Neural cell (in vitro differentiated cells): ENCODE results near the gene ATXN7L3. TPM values are rescaled to one million over a fixed set of nuclear protein-coding genes. Genes with fewer than 3 reads are reported as not detected.

Experiments
- H2AFZ ChIP-seq: fragments of 200-600, 300-800 bp; sonication (generic), shearing (Covaris generic); 2 replicates; pipeline ENCODE4 v1.6.0; 2014; ENCODE audit warnings: low read depth, mild to moderate bottlenecking, antibody characterized with exemption, low read length, moderate library complexity
- H3F3A ChIP-seq: fragments of 200-600 bp; shearing (Covaris generic); 2 replicates; pipeline ENCODE4 v1.6.1; 2016; ENCODE audit warnings: mild to moderate bottlenecking, moderate library complexity, mixed read lengths, antibody characterized with exemption, low read length; ENCODE audit not compliant: insufficient read depth, poor library complexity, severe bottlenecking
- H3K27ac ChIP-seq: fragments of 200-600, 300-800 bp; sonication (generic), shearing (Covaris generic); 2 replicates; pipeline ENCODE4 v1.5.1; 2014; ENCODE audit warnings: mild to moderate bottlenecking, low read length, moderate library complexity
- H3K27me3 ChIP-seq: fragments of 300-800, 200-600 bp; sonication (generic), shearing (Covaris generic); 2 replicates; pipeline ENCODE4 v1.6.0; 2014; ENCODE audit warnings: mild to moderate bottlenecking, low read depth, low read length, moderate library complexity; ENCODE audit not compliant: insufficient read depth
- H3K36me3 ChIP-seq: fragments of 300-800, 200-600 bp; sonication (generic), shearing (Covaris generic); 2 replicates; pipeline ENCODE4 v1.5.1; 2014; ENCODE audit warnings: mild to moderate bottlenecking, antibody characterized with exemption, low read length, moderate library complexity; ENCODE audit not compliant: insufficient read depth
- H3K4me2 ChIP-seq: fragments of 300-800, 200-600 bp; sonication (generic), shearing (Covaris generic); 2 replicates; pipeline ENCODE4 v1.6.0; 2014; ENCODE audit warnings: mild to moderate bottlenecking, low read length
- H3K4me3 ChIP-seq: fragments of 300-800, 200-600 bp; sonication (generic), shearing (Covaris generic); 2 replicates; pipeline ENCODE4 v1.5.1; 2014; ENCODE audit warnings: mild to moderate bottlenecking, low read length, moderate library complexity
- H3K79me2 ChIP-seq: fragments of 200-600 bp; shearing (Covaris generic); replicated peaks from 2 replicates; pipeline ENCODE4 v1.6.0; 2014; ENCODE audit warnings: mild to moderate bottlenecking, low read length, moderate library complexity; ENCODE audit not compliant: insufficient read depth
- H3K9ac ChIP-seq: fragments of 300-800, 200-600 bp; sonication (generic), shearing (Covaris generic); 2 replicates; pipeline ENCODE4 v1.6.1; 2016; ENCODE audit warnings: mild to moderate bottlenecking, low read length, mixed read lengths
- H3K9me2 ChIP-seq: fragments of 200-600 bp; shearing (Covaris generic); 2 replicates; pipeline ENCODE4 v1.6.1; 2016; ENCODE audit warnings: mild to moderate bottlenecking, low read length, mixed read lengths; ENCODE audit not compliant: insufficient read depth
- H3K9me3 ChIP-seq: fragments of 200-600, 300-800 bp; sonication (generic), shearing (Covaris generic); 2 replicates; pipeline ENCODE4 v1.6.1; 2016; ENCODE audit warnings: mild to moderate bottlenecking, mixed run types, low read length, moderate library complexity, mixed read lengths
- H4K20me1 ChIP-seq: fragments of 200-600 bp; shearing (Covaris generic); 2 replicates; pipeline ENCODE4 v1.6.1; 2016; ENCODE audit warnings: mild to moderate bottlenecking, mixed run types; ENCODE audit not compliant: insufficient read depth
- CTCF ChIP-seq: fragments of 450-650 bp; IDR thresholded peaks from 2 replicates; pipeline ENCODE4 v1.5.1; 2014; ENCODE audit warnings: antibody characterized with exemption, mild to moderate bottlenecking, moderate library complexity; ENCODE audit not compliant: poor library complexity, severe bottlenecking
- EP300 ChIP-seq: fragments of 450-650 bp; conservative IDR thresholded peaks from 2 replicates; pipeline ENCODE4 v1.6.1; 2014; ENCODE audit warnings: antibody characterized with exemption, mild to moderate bottlenecking, moderate library complexity; ENCODE audit not compliant: poor library complexity, severe bottlenecking
- EZH2 ChIP-seq: fragments of 200-600, 300-800 bp; shearing (Covaris generic), sonication (generic); IDR thresholded peaks from 2 replicates; pipeline ENCODE4 v1.6.1; 2014; ENCODE audit warnings: antibody characterized with exemption, low read length, borderline replicate concordance, mild to moderate bottlenecking; ENCODE audit not compliant: insufficient read depth, poor library complexity, severe bottlenecking
- MXI1 ChIP-seq: fragments of 450-650 bp; conservative IDR thresholded peaks from 2 replicates; pipeline ENCODE4 v1.6.1; 2014; ENCODE audit warnings: antibody characterized with exemption, mild to moderate bottlenecking; ENCODE audit not compliant: poor library complexity, severe bottlenecking
- POLR2AphosphoS5 ChIP-seq: IDR thresholded peaks from 2 replicates; pipeline ENCODE4 v1.6.1; 2012
- RAD21 ChIP-seq: fragments of 450-650 bp; conservative IDR thresholded peaks from 2 replicates; pipeline ENCODE4 v1.6.1; 2014; ENCODE audit warnings: antibody characterized with exemption, mild to moderate bottlenecking, moderate library complexity
- REST ChIP-seq: IDR thresholded peaks from 2 replicates; pipeline ENCODE4 v1.6.1; 2012; ENCODE audit warnings: borderline replicate concordance
- SMC3 ChIP-seq: fragments of 450-650 bp; conservative IDR thresholded peaks from 2 replicates; pipeline ENCODE4 v1.6.1; 2014; ENCODE audit warnings: antibody characterized with exemption, mild to moderate bottlenecking, moderate library complexity; ENCODE audit not compliant: poor library complexity
- TAF1 ChIP-seq: IDR thresholded peaks from 2 replicates; pipeline ENCODE4 v1.6.1; 2012; ENCODE audit warnings: low read depth
- polyA plus RNA-seq: library from polyadenylated mRNA; depleted of rRNA; stranded (reverse); fragments of >200 nt; gene quantifications from 2 replicates; pipeline ENCODE4 v1.2.3, GENCODE V29; 2014

The ATXN7L3 gene
- polyA plus RNA-seq, 1 donor from 2014 or later: 97.2 TPM

GRCh38 chr17:44197980-44198720 is 1.5 kb downstream of the ATXN7L3 start:
- H3K9me2 ChIP-seq: no peaks in the 10 kb centered on the region
- H3K27me3 ChIP-seq: no peaks in the 10 kb centered on the region
- H3K27ac ChIP-seq: peak overlapping the region; percentile 92
- H3K4me3 ChIP-seq: peak overlapping the region; percentile 91
- TF ChIP-seq RAD21 (peak; percentile 41), SMC3 (peak; percentile 37), TAF1 (no peak)
- no peaks in the 10 kb centered on the region for H4K20me1 ChIP-seq
- peak overlapping the region; percentile 94 for H3K9ac ChIP-seq
- H3K79me2 ChIP-seq: peaks cover 24% of the 10 kb centered on the region
- H3F3A ChIP-seq: no peaks in the 10 kb centered on the region
- peaks cover 10% of the 10 kb centered on the region for H3K36me3 ChIP-seq
- H2AFZ ChIP-seq: peak overlapping the region; percentile 14
- no peaks in the 10 kb centered on the region for H3K9me3 ChIP-seq
- peak overlapping the region; percentile 77 for H3K4me2 ChIP-seq

- Histone ChIP-seq H3K9me2 (no peaks in the 10 kb centered on the region), H3K36me3 (peaks cover 10% of the 10 kb centered on the region), H4K20me1 (no peaks in the 10 kb centered on the region), H3K27ac (no peak overlapping the region), H3K9me3 (no peaks in the 10 kb centered on the region), H3F3A (no peaks in the 10 kb centered on the region), H3K4me3 (peak overlapping the region; percentile 91), H2AFZ (no peak overlapping the region), H3K4me2 (no peak overlapping the region), H3K79me2 (peaks cover 24% of the 10 kb centered on the region), H3K27me3 (no peaks in the 10 kb centered on the region), H3K9ac (peak overlapping the region; percentile 94)
- TF ChIP-seq EP300: no peak
- TF ChIP-seq CTCF: no peak
- no peak for TF ChIP-seq EZH2
- TF ChIP-seq RAD21: no peak
- no peak for TF ChIP-seq TAF1
- TF ChIP-seq MXI1: no peak
- TF ChIP-seq SMC3: no peak
- no peak for TF ChIP-seq POLR2AphosphoS5
- TF ChIP-seq REST: no peak
Observed at GRCh38 chr17:44197107-44197506, 2.6 kb downstream of the ATXN7L3 start.
